Measurements from ENCODE around the gene CMTM8. TPM values are rescaled to one million over a fixed set of nuclear protein-coding genes. Genes with fewer than 3 reads are reported as not detected.

The CMTM8 gene
- total RNA-seq, 4 donors from 2014 or later: 4.4 to 39.2 (median 7.4) TPM

DNA sequence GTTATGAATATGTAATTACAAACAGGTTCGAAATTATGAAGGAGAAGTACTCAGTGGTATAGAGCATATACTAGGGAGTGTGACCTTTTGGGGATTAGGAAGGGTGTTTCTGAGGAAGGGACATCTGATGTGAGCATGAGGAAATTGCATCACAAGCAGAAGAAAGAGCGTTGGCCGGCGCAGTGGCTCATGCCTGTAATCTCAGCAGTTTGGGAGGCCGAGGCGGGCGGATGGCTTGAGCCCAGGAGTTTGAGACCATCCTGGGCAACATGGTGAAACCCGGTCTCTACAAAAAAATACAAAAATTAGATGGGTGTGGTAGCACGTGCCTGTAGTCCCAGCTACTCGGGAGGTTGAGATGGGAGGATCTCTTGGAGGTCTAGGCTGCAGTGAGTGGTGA is 160.1 kb downstream of the CMTM8 start:
- intact Hi-C loops (cut with DNase I; ENCODE audit: low total_unique reads) (no loop called here), in situ Hi-C loops (cut with MboI; ENCODE audit: low pct_ligation_motif_present in 1 of 4, low pct_unique_long_range_greater_than_20kb in 1 of 4, low sequenced_read_pairs in 3 of 4) (no loop called here)
- Histone ChIP-seq H3K27ac (peak overlapping the region in 3 of 4 donors; percentile 9 to 45 (median 28)), H3K27me3 (no peaks in the 10 kb centered on the region), H3K9me3 (no peaks in the 10 kb centered on the region), H3K36me3 (no peaks in the 10 kb centered on the region), H3K4me1 (peaks cover 5 to 18% (median 14%) of the 10 kb centered on the region in 4 donors), H3K4me3 (no peak overlapping the region)
- no peak for DNase-seq
- no peak for TF ChIP-seq POLR2A (IDR thresholded peaks at IDR 0.05)
- TF ChIP-seq POLR2AphosphoS5 (IDR thresholded peaks at IDR 0.05): no peak
- 59 to 77% methylated on average over 3 to 10 of the region's 10 CpGs for WGBS, 2 donors (ENCODE audit: low coverage in 1 of 2)

DNA sequence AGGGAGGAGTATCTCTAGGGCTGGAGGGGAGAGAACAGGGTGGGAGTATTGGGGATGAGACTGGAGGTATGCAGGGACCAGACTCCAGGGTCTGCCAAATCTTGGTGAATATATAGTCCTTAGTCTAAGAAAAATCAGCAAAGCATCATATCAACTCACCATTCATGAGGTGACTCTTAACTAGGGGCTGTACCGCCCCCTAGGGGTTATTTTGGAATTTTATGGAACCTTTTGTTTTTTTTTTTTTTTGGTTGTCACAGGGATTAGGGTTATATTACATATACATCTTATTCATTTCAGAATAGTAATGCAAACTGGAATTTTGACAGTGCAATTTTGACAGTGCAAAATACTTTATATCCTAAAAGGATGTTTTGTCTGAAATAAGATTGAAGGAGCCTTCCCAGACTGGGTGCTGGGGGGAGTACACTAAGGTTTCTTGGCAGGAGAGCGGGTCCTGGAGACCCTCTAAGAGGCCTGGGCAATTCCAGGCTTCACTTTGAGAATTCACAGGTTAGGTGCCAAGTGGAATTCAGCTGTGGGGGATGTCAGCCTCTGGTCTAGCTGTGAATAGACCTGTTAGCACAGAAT is 160.6 kb downstream of the CMTM8 start:
- no peaks in the 10 kb centered on the region for H3K36me3 ChIP-seq
- H3K4me3 ChIP-seq: no peak overlapping the region
- H3K9me3 ChIP-seq: no peaks in the 10 kb centered on the region
- H3K4me1 ChIP-seq: peaks cover 5 to 18% (median 14%) of the 10 kb centered on the region in 4 donors
- H3K27ac ChIP-seq: peak overlapping the region in 3 of 4 donors; percentile 9 to 45 (median 28)
- DNase-seq: no peak
- in situ Hi-C loops (cut with MboI; ENCODE audit: low pct_ligation_motif_present in 1 of 4, low pct_unique_long_range_greater_than_20kb in 1 of 4, low sequenced_read_pairs in 3 of 4) (no loop called here), intact Hi-C loops (cut with DNase I; ENCODE audit: low total_unique reads) (no loop called here)
- TF ChIP-seq, protein P1, sequence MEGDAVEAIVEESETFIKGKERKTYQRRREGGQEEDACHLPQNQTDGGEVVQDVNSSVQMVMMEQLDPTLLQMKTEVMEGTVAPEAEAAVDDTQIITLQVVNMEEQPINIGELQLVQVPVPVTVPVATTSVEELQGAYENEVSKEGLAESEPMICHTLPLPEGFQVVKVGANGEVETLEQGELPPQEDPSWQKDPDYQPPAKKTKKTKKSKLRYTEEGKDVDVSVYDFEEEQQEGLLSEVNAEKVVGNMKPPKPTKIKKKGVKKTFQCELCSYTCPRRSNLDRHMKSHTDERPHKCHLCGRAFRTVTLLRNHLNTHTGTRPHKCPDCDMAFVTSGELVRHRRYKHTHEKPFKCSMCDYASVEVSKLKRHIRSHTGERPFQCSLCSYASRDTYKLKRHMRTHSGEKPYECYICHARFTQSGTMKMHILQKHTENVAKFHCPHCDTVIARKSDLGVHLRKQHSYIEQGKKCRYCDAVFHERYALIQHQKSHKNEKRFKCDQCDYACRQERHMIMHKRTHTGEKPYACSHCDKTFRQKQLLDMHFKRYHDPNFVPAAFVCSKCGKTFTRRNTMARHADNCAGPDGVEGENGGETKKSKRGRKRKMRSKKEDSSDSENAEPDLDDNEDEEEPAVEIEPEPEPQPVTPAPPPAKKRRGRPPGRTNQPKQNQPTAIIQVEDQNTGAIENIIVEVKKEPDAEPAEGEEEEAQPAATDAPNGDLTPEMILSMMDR (IDR thresholded peaks at IDR 0.05): peak; percentile 39 to 61 (median 56)
- TF ChIP-seq EP300 (IDR thresholded peaks at IDR 0.05; ENCODE audit: low read depth): no peak
- no peaks in the 10 kb centered on the region for H3K27me3 ChIP-seq
- WGBS, 2 donors (ENCODE audit: low coverage in 1 of 2): 0 to 54% methylated on average over 1 to 2 of the region's 2 CpGs

DNA sequence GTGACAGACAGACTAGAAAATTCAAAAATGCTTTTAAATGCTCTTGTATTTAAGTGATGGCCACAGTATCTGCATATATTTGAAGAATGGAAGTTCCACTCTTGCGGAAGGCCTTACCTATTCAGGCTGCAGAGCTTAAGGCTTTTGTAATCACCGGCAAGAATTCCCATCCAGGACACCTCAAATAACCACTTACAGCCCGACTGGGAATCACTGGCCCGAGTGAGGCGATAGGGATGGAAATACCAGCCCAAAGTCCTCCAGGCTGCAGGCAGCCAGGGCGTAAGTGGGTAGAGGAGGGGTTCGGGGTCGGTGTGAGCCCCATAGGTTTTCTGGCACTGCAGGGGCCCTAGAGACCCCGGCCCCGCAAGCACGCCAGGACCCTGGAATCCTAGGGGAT is 162.6 kb downstream of the CMTM8 start:
- no peak for TF ChIP-seq POLR2AphosphoS5 (IDR thresholded peaks at IDR 0.05)
- TF ChIP-seq, protein P1 (IDR thresholded peaks at IDR 0.05): no peak
- no peak for TF ChIP-seq POLR2A (IDR thresholded peaks at IDR 0.05)
- no peak for TF ChIP-seq EP300 (IDR thresholded peaks at IDR 0.05; ENCODE audit: low read depth)

DNA sequence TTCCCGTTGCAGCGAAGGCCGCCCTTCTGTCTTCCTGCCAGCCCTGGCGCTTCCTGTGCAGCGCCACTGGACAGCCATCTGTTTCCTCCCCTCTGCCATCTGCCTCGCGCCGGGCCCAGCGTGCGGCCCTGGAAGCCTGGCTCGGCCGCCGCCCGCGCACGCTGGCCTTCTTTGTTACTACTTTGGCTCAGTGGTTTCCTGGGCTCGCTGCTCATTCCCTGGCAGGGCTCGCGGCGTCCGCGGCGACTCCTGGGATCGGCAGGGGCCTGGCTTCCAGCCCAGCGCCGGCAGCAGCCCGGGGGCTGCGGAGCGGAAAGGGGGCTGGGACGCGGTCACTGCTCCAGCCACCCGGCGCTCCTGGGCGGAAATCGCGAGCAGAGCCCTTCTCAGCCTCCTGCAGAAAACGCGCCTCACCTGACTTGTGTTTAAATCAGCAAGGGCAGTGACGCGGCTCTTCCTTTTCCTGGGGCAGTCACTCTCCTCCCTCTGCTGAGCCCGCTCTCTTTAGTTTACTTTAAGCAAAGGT is 163.1 kb downstream of the CMTM8 start:
- TF ChIP-seq POLR2AphosphoS5 (IDR thresholded peaks at IDR 0.05) (peak; percentile 27 to 66 (median 60)), EP300 (IDR thresholded peaks at IDR 0.05; ENCODE audit: low read depth) (no peak), POLR2A (IDR thresholded peaks at IDR 0.05) (peak; percentile 51)
- TF ChIP-seq, protein P1 (IDR thresholded peaks at IDR 0.05): peak in 1 of 5 experiments; percentile 5
- Histone ChIP-seq H3K9me3 (no peaks in the 10 kb centered on the region), H3K27me3 (no peaks in the 10 kb centered on the region), H3K4me3 (peak overlapping the region; percentile 28 to 57 (median 40)), H3K36me3 (no peaks in the 10 kb centered on the region), H3K4me1 (peaks cover 9 to 27% (median 18%) of the 10 kb centered on the region in 4 donors), H3K27ac (peak overlapping the region; percentile 85 to 88 (median 87))
- WGBS, 2 donors (ENCODE audit: low coverage in 1 of 2): 0 to 1% methylated on average over 8 to 38 of the region's 41 CpGs
- DNase-seq: peak; percentile 74
- in situ Hi-C loops (cut with MboI; ENCODE audit: low pct_ligation_motif_present in 1 of 4, low pct_unique_long_range_greater_than_20kb in 1 of 4, low sequenced_read_pairs in 3 of 4) (no loop called here), intact Hi-C loops (cut with DNase I; ENCODE audit: low total_unique reads) (no loop called here)

More for the DNA sequence above, 162.6 kb downstream of the CMTM8 start:
- DNase-seq: no peak
- H3K9me3 ChIP-seq: no peaks in the 10 kb centered on the region
- peak overlapping the region; percentile 85 to 88 (median 87) for H3K27ac ChIP-seq
- in situ Hi-C loops (cut with MboI; ENCODE audit: low pct_ligation_motif_present in 1 of 4, low pct_unique_long_range_greater_than_20kb in 1 of 4, low sequenced_read_pairs in 3 of 4): no loop called here
- no peaks in the 10 kb centered on the region for H3K27me3 ChIP-seq
- no peaks in the 10 kb centered on the region for H3K36me3 ChIP-seq
- H3K4me3 ChIP-seq: peak overlapping the region; percentile 28 to 57 (median 40)
- intact Hi-C loops (cut with DNase I; ENCODE audit: low total_unique reads): no loop called here
- peaks cover 9 to 26% (median 17%) of the 10 kb centered on the region in 4 donors for H3K4me1 ChIP-seq
- WGBS, 2 donors (ENCODE audit: low coverage in 1 of 2): 14 to 33% methylated on average over 3 to 11 of the region's 11 CpGs
